H54 (cell line): ENCODE results near the gene C20orf96.
A peak's percentile ranks its signal among the peaks of the same experiment; 100 is the strongest.

Experiments used
- DNase-seq: peaks from one replicate; pipeline ENCODE4 v3.0.0; 2011; ENCODE audit warnings: low spot score, mixed read lengths; ENCODE audit not compliant: insufficient read length
- FAIRE-seq: peaks from 3 replicates; lab custom pipeline; 2011; peaks lifted over from hg19 to GRCh38; lab: Jason Lieb, UNC
- POLR2A ChIP-seq: IDR thresholded peaks from 2 replicates; pipeline ENCODE4 v1.6.1; 2011; ENCODE audit warnings: low read depth, mild to moderate bottlenecking, low read length

The C20orf96 gene

DNA sequence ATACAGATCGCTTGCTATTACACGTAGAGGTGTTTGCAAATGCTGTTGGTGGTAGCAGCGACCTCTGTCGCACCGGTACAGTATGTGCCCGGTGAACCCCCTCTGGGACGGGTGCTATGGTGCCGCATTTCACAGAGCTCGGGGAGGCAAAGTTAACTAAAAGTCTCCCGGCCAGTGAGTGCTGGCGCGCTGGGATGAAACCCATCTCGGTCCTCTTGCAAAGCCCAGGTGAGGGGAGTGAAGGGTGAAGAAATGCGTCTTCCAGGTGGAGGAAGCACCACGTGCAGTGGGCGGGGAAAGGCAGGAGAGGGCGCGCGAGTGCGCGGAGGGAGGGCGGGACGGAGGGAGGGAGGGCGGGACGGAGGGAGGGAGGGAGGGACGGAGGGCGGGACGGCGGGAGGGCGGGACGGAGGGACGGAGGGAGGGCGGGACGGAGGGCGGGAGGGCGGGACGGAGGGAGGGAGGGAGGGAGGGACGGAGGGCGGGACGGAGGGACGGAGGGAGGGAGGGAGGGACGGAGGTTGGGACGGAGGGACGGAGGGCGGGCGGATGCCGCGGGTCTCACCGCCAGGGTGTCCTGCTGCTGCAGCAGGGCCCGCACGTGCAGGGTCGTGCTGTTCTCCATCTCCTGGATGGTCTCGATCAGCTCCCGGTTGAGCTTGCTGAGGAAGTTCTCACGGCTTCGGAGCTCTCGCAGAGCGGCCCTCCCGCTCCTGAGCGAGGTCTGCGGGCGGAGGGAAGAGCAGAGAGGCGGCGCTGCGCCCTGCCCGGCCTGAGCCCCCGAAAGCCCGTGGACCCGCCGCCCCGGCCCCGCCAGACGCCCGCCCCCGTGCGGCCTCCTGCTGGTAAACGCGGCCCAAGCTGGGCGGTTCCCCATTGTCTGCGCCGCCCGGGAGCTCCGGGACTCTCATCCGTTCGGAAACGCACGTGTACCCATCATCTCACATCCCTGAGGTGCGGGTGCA is 11.7 kb downstream of the C20orf96 start:
- DNase-seq = no peak
- FAIRE-seq = no peak
- TF ChIP-seq POLR2A = no peak

DNA sequence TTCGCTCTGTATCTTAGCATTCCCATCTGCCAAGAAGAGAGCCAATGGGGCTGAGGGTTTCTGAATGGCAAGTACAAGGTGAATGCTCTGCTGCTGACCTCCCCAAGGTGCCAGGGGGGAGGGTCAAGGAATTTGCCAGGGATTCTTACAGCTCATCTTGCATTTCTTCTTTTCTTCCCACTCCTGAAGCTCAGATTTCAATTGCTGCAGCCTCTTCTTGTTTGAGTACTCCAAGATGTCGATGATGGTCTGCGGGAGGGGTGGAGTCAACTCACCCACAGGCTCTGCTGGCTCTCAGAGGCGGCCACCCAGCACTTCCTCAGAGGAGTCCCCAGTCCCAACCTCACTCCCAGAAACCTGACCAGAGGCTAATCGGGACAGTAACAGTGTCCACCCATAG is 12.4 kb downstream of the C20orf96 start:
- FAIRE-seq (no peak), DNase-seq (no peak)
- TF ChIP-seq POLR2A = no peak

DNA sequence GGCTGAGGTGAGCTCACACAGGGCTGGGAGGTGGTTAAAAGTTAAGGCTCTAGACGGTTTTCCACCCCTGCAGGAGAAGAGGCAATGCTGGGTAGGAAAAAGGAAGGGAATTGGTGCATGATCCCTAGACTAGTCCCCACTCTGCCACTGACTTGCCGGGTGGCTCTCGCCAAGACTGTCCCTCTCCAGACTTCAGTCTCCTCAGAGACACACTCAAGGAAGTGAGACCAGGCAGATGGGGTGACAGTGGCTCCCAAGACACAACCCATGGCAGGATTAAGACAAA is 13.1 kb downstream of the C20orf96 start:
- FAIRE-seq (no peak), DNase-seq (no peak)
- TF ChIP-seq POLR2A = no peak

DNA sequence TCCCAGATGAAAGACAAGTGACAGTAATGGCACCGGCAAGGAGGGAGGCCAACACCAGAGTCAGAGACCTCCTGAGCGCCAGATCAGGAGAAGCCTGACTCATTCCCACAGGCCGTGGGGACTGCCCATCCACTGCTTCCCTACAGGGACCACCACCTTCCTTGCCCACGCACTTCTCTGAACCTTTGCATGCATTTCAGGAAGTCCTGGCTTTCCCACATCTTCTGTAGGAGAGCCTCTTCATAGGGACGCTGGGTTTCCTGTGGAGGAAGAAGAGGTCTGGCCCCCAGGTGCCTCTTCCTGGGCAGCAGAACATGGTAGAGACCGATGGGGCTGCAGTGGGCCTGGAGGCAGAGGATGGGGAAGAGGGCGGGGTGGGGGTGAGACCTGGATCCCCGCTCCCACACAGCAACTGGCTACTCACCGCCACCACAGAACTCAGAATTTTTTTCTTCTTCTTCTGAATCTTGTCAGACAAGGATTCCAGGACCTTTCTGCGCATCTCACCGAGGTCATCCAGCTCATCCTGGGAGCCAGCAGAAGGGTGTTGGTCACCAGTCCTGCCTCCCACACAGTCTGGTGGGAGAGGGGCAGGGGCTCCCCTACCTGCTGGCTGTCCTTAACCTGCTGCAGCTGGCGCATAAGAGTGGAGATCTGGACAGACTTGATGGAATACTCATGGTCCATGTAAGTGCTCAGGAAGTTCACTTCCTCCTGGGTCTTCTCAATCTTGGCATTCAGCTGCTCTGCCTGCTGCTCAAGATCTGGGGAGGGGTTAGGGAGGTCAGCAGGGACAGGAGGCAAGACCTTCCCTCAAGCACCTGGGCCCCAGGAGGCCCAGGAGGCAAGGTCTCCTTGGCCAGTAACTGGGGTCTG is 13.7 kb downstream of the C20orf96 start:
- TF ChIP-seq POLR2A = no peak

DNA sequence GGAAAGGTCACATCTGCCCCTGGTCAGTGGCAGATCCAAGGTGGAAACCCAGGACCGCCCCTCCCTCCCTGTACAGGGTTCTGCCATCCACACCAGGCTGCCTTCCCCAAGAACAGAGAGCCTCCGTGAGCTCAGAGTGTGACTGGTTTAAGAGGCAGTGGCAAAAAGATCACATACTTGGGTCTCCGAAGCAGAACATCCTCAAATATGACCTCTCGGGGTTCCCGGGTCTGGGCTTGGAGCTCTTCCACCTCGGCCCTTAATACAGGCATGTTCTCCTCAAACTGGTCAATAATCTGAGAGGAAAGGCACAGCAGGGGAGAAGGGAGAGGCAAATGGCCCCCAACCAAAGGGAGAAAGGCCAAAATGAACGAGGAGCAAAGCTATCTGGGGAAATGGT is 14.8 kb downstream of the C20orf96 start:
- FAIRE-seq (no peak), DNase-seq (no peak)
- no peak for TF ChIP-seq POLR2A

More for the DNA sequence above, 13.7 kb downstream of the C20orf96 start:
- DNase-seq = no peak
- FAIRE-seq = no peak

DNA sequence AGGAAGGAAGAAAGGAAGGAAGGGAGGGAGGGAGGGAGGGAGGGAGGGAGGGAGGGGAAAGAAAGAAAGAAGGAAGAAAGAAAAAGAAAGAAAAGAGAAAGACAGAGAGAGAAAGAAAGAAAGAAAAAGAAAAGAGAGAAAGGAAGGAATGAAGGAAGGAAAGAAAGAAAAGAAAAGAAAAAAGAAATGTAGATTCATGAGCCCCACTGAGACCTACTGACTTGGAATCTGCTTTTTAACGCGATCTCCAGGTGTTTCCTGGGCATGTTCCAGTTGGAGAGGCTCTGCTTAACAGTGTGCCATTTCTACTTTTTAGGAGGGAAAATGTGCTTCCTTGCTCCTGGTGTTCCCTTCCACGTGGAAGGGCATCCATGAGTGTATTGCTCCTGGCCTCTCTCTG is 16.7 kb downstream of the C20orf96 start:
- FAIRE-seq (no peak), DNase-seq (no peak)
- TF ChIP-seq POLR2A = no peak

DNA sequence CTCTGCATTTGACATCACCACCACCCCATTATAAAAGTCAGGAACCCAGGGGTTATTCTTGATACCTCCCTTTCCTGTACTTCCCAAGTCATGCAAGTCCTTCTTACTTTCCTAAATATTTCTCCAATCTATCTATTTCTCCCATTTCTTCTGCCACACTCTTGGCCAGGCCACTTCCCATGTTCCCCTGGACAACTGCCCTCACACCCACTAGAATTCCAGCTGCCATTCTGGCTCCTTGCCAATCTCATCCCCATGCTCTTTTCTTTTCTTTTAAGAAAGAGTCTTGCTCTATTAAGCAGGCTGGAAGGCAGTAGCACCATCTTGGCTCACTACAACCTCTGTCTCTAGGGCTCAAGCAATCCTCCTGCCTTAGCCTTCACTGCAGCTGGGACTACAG is 17.8 kb downstream of the C20orf96 start:
- DNase-seq (no peak), FAIRE-seq (no peak)
- no peak for TF ChIP-seq POLR2A

DNA sequence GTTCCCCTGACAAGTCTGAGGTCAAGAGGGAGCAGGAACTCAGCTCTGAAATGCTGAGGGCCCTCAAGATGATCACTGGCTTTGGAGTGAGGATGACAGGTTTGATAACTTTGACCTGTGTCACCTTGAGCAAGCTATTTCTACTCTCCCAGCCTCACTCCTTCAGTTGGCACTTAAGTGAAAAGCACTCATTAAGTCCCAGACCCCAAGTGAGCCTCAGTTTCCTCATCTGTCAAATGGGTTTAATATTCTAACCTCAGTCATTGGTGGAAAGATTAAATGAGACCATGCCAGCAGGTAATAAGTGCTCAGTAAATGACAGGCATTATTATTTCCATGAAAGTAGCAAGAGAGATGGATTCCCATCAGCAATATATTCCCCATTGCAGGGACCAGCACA is 19.0 kb downstream of the C20orf96 start:
- FAIRE-seq = no peak
- no peak for DNase-seq
- no peak for TF ChIP-seq POLR2A

DNA sequence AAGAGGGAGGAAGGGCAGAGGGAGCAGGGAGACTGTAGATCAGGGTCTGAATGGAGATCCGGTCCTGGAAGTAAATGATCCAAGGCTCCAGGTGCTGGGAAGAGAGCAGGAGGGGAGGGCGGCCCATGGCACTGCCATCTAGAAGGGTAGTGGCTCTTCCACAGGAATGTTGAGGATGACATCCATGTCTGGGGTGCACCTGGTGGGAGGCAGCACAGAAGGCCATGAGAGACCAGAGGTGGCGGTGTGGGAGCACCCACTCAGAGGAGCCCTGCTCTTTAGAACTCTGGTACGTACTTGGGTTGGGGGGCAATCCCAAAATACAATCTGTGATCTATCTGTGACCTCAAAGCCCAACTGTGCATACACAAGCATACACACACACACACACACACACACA is 19.5 kb downstream of the C20orf96 start:
- DNase-seq = no peak
- no peak for FAIRE-seq
- TF ChIP-seq POLR2A = no peak

DNA sequence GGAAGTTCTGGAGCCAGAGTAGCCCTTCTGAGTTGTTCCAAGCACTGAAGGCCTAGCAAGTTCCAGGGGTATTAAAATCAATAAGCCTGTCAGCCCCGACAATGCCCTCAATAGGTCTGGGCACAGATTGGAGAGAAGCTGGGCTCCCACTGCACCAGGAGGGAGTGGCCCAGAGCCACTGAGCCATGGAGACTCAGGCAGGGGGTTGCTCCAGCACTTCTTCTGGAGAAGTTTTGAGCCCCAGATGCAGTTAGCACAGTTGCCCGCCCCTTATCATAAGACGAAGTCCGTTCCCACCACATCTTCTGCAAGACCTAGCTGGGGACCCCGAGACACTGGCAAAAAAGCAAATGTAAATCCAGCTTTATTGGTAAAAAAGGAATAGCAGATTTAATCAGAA is 20.0 kb downstream of the C20orf96 start:
- TF ChIP-seq POLR2A = no peak
- DNase-seq (no peak), FAIRE-seq (no peak)

DNA sequence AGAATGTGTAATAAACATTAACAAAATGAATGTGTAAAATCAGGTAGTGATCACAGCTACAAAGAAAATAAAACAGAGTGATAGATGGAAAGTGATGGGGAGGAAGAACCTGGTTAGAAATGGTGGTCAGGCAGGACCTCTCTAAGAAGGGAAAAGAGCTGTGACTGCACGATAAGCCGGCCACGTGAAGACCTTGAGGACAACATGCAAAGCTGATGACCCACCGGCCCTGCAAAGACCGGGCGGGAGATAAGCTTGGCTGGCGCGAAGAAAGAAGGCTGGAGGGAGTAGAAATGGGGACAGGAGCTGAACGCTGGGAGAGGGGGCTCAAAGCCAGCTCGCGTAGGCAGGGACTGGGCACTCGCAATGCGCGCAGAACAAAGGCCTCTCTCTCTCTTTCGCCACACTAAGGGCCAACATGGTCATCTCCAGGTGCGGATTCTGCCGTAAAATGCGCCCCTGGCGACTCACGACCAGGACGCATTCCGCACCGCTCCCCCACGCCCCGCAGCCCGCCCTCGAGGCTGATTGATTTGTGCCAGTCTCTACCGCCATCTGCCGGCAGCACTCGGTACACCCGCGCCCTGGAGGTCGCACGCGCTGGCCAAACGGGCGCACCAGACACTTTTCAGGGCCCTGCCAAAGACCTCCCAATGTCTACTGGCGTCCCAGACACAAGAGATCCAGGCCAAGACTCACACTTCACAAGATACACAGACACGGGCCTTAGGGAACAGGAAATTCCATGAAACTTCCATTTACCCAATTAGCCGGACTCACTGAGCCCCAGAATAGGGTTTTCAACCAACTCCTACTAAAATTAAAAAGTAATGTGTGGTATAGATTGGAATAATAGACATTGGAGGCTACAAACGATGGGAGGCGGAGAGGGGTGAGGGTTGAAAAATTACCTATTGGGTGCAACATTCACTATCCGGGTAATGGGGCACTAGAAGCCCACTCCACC is 23.7 kb downstream of the C20orf96 start:
- DNase-seq (peak; percentile 88), FAIRE-seq (no peak)
- 0 out of 2 replicates have a peak, but pooled peaks have one; percentile 30 for TF ChIP-seq POLR2A

DNA sequence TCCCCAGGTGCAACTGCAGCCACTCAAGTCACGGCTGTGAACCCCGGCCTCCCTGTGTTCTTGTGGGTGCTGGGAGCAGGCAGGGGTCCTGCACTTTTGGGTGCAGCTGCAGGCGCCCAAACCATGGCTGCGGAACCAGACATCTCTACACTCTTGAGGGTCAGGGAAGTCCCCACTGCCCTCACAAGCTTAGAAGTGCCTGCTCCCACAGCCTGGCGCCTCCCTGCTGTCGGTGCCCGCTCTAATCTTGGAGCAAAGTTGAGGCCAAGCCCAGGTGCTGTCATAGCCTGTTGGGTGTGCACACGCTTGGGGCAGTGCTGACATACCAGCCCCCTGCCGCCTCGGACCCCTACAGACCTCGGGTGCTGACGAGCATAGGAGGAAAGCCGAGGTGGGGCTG is 26.8 kb downstream of the C20orf96 start:
- no peak for FAIRE-seq
- DNase-seq = no peak
- TF ChIP-seq POLR2A = no peak

DNA sequence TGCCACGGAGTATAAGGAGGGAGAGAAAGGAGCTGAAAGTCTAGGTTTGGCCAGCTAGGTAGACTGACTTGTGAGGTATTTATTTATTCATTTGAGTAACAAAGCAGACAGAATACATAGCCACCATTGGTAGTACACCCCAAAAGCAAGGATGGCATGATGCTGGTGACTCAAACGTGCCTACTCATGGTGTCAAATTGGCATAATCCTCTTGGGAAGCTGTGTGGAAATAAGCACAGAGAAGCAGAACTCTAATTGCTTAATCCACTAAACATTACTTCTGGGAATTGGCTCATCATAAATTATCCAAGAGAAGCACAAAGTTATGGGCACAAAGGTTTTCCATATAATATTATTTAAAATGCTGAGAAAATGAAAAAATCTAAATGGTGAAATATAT is 30.6 kb downstream of the C20orf96 start:
- DNase-seq = no peak
- TF ChIP-seq POLR2A = no peak
- FAIRE-seq = no peak
